ENCODE measurements around the gene FBXW12. TPM values are rescaled to one million over a fixed set of nuclear protein-coding genes. Genes with fewer than 3 reads are reported as not detected.
"Not testable (repeated sequence)": the region's sequence is repeated elsewhere in the genome, so short reads cannot be mapped to it uniquely, and the experiment has no call there.

FBXW12 gene
- total RNA-seq, result not detected in 2 replicates

GRCh38 chr3:48371651-48372376 is at the start of gene FBXW12:
Gene FBXW12 (plus strand): TSS chr3:48372219. CDS start chr3:48372768, 549 bp downstream.
- no peak for DNase-seq

GRCh38 chr3:48331706-48332435 is 40.1 kb upstream of the FBXW12 start:
- DNase-seq, result not testable (repeated sequence)

GRCh38 chr3:48333346-48334245 is 38.4 kb upstream of the FBXW12 start, which contains the start of gene SPINK8:
Gene SPINK8 (minus strand): TSS chr3:48333661. CDS start chr3:48328341, 5,320 bp downstream.
- DNase-seq, result not testable (repeated sequence)

- no peak for DNase-seq
Measured at GRCh38 chr3:48334605-48335004, 37.4 kb upstream of the FBXW12 start.

GRCh38 chr3:48335286-48335685 is 36.7 kb upstream of the FBXW12 start:
- not testable (repeated sequence) for DNase-seq

- DNase-seq, result not testable (repeated sequence)
Measured at GRCh38 chr3:48337536-48337935, 34.5 kb upstream of the FBXW12 start.

GRCh38 chr3:48338635-48339034 is 33.4 kb upstream of the FBXW12 start:
- DNase-seq, result no peak

- no peak for DNase-seq
Measured at GRCh38 chr3:48343432-48343831, 28.6 kb upstream of the FBXW12 start.

GRCh38 chr3:48344867-48345507 is 27.0 kb upstream of the FBXW12 start:
- DNase-seq, result peak; percentile 24

GRCh38 chr3:48345946-48346572 is 26.0 kb upstream of the FBXW12 start:
- no peak for DNase-seq

GRCh38 chr3:48347500-48347899 is 24.5 kb upstream of the FBXW12 start:
- DNase-seq, result no peak

GRCh38 chr3:48352546-48352945 is 19.5 kb upstream of the FBXW12 start:
- DNase-seq, result no peak

- DNase-seq, result no peak
Measured at GRCh38 chr3:48353987-48354386, 18.0 kb upstream of the FBXW12 start.

GRCh38 chr3:48356419-48356818 is 15.6 kb upstream of the FBXW12 start:
- no peak for DNase-seq

- no peak for DNase-seq
Measured at GRCh38 chr3:48361928-48362327, 10.1 kb upstream of the FBXW12 start.

GRCh38 chr3:48364840-48365239 is 7.2 kb upstream of the FBXW12 start:
- no peak for DNase-seq

GRCh38 chr3:48367201-48367600 is 4.8 kb upstream of the FBXW12 start:
- no peak for DNase-seq

GRCh38 chr3:48369693-48370332 is 2.2 kb upstream of the FBXW12 start:
- DNase-seq, result no peak

- no peak for DNase-seq
Measured at GRCh38 chr3:48370333-48370713, 1.7 kb upstream of the FBXW12 start.

GRCh38 chr3:48372377-48372770 is 355 bp downstream of the FBXW12 start:
- no peak for DNase-seq

- DNase-seq, result no peak
Measured at GRCh38 chr3:48372862-48373435, 930 bp downstream of the FBXW12 start.

All from dermis blood vessel endothelial cell (primary cell).